ENCODE data around the gene FAM200A. TPM values are rescaled to one million over a fixed set of nuclear protein-coding genes. Genes with fewer than 3 reads are reported as not detected.
A peak's percentile ranks its signal among the peaks of the same experiment; 100 is the strongest.
"Not testable (repeated sequence)": the region's sequence is repeated elsewhere in the genome, so short reads cannot be mapped to it uniquely, and the experiment has no call there.

FAM200A gene
- total RNA-seq, 1 donor from 2014 or later, result 2.2 TPM

GRCh38 chr7:99504603-99505323 is 47.2 kb downstream of the FAM200A start, which contains the start of gene ZKSCAN5:
Gene ZKSCAN5, plus strand, starts transcription at chr7:99504662. Its CDS starts 1,383 bp downstream, at chr7:99506045.
- ATAC-seq (peak; percentile 91), DNase-seq (ENCODE audit: low spot score) (peak; percentile 98)

DNA sequence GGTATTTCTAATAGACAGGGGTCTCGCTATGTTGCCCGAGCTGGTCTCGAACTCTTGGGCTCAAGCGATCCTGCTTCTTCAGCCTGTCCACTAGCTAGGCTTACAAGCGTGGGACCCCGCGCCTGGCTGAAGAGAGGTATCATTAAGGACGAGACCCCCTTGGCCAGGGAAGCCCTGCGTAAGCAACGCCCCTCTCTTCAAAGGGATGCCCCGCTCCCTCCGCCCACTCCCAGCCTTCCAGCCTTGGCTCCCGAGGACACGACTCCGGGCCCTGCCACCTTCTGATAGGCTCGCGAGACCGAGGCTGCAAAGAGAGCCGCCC is 47.7 kb downstream of the FAM200A start:
- DNase-seq (ENCODE audit: low spot score) (no peak), ATAC-seq (no peak)

- not testable (repeated sequence) for DNase-seq (ENCODE audit: low spot score); ATAC-seq
Measured at GRCh38 chr7:99501236-99501635, 50.7 kb downstream of the FAM200A start.

DNA sequence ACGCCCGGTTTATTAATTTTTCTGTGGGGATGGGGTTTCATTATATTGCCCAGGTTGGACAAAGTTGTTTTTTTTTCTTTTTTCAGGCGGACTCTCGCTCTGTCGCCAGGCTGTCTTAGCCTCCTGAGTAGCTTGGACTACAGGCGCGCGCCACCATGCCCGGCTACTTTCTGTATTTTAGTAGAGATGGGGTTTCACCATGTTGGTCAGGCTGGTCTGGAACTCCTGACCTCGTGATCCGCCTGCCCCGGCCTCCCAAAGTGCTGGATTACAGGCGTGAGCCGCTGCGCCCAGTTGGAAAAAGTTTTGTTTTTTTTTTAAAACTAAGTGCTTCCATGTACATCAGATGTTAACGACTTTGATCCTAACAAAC is 51.3 kb downstream of the FAM200A start:
- DNase-seq (ENCODE audit: low spot score), result no peak
- no peak for ATAC-seq

DNA sequence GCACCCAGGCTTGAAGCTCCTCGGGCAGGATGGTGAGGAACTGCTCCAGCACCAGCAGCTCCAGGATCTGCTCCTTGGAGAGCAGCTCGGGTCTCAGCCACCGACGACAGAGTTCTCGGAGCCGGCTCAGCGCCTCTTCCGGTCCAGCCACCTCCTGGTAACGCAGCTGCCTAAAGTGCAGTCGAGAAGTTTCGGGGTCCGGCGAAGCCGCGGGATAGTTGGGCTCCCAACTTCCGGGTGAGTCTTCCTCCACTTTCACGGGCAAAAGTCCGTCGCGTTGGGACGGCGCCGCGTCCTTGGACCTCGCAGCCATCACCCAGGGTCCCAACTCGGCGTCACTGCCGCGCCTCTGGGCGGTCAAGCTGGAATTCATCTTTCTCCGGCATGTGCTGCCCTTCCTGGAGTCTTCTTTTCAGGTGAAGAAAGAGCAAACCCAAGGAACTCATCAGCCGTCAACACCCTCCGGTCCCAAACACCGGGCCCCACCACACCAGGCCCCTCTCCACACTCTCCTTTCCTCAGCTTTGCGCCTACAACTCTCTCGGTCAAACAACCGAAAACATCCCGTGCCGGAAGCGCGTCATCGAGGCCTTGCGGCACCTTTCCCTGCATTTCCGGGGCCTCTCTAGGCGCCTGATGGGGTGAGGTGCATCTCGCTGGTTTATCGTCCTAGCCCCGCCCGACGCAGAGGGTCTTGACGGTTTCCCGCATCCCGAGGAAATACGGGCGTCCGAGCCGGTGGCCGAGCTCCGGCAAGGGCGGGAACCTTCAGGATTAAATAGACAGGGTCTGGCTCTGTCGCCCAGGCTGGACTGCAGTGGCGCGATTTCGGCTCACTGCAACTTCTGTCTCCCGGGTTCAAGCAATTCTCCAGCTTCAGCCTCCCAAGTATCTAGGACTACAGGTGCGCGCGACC is 51.9 kb downstream of the FAM200A start, which contains the start of gene ZNF394:
TSS of gene ZNF394 (minus strand) at position 561 of the 916 bp plus-strand sequence. CDS start at position 373, 188 bp downstream.
- ATAC-seq, result peak; percentile 71
- peak; percentile 92 for DNase-seq (ENCODE audit: low spot score)

DNA sequence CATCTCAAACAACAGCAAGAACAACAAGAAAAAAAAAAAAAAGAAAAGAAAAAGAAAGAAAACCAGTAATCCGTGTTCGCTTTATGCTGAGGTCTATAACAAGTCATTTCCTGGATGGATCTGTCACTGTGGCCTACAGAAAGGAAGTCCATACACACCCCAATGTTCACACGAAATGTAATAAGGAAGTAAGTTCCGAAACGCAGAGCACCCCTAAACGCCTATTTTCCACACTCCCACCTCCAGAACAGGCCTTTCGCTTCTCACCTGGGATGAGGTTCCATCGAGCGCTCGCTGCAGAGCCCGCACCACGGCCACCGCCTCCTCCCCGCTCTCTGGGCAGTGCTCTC is 52.6 kb downstream of the FAM200A start:
- DNase-seq (ENCODE audit: low spot score), result no peak
- peak; percentile 4 for ATAC-seq

DNA sequence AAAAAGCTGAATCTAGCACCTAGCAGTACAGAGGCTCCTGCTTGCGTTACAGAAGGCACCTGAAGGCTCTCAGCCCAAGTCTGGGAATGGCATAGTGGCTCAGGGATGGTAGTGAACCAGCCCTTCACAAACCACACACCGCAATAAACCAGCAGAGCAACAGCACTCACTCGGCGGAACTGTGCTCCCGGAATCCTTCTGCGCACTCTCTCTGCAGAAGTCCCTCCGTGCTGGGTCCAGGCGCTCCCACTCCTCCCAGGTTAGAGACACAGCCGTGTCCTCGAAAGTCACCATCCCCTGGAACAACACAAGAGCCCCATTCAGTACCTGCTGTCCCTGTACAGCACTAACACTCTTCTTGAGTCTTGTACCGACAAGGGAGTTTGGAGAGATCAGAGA is 53.4 kb downstream of the FAM200A start:
- ATAC-seq (no peak), DNase-seq (ENCODE audit: low spot score) (no peak)

GRCh38 chr7:99497766-99498545 is 54.0 kb downstream of the FAM200A start:
- ATAC-seq (no peak), DNase-seq (ENCODE audit: low spot score) (no peak)

Other genes with a start within 250 kb of the FAM200A start
- 64.2 TPM for gene ARPC1A, start 226.2 kb downstream of the FAM200A start, total RNA-seq
- 37.4 TPM for gene ARPC1B, start 177.4 kb downstream of the FAM200A start, total RNA-seq
- 32.7 TPM for gene PDAP1, start 143.5 kb downstream of the FAM200A start, total RNA-seq
- gene BUD31, start 143.1 kb downstream of the FAM200A start, total RNA-seq, result 25.8 TPM
- gene PTCD1, start 113.3 kb downstream of the FAM200A start, total RNA-seq, result 2.3 TPM
- gene CPSF4, start 113.2 kb downstream of the FAM200A start, total RNA-seq, result 14.4 TPM
- 130 TPM for gene ATP5MF, start 85.9 kb downstream of the FAM200A start, total RNA-seq
- gene ZNF789, start 79.2 kb downstream of the FAM200A start, total RNA-seq, result 5.2 TPM
- gene ZNF394, start 51.8 kb downstream of the FAM200A start, total RNA-seq, result 8.6 TPM
- gene ZKSCAN5, start 47.5 kb downstream of the FAM200A start, total RNA-seq, result 3.0 TPM
- gene ZNF655, start 6.5 kb upstream of the FAM200A start, total RNA-seq, result 24.0 TPM
- gene TMEM225B, start 46.2 kb upstream of the FAM200A start, total RNA-seq, result 0.18 TPM
- gene ZSCAN25, start 64.8 kb upstream of the FAM200A start, total RNA-seq, result 5.5 TPM
- gene CYP3A5, start 127.9 kb upstream of the FAM200A start, total RNA-seq, result 564 TPM
- gene CYP3A7, start 183.1 kb upstream of the FAM200A start, total RNA-seq, result 17.5 TPM
- 1,005 TPM for gene CYP3A4, start 232.1 kb upstream of the FAM200A start, total RNA-seq

Measured in left lobe of liver (tissue), 2 donors.